D721Med (cell line): Measurements from ENCODE around the gene EZH2.

Experiments used
- DNase-seq: peaks from one replicate; pipeline ENCODE4 v3.0.0; 2011; ENCODE audit warnings: low spot score; ENCODE audit not compliant: insufficient read length
- FAIRE-seq: peaks from 2 replicates; lab custom pipeline; 2011; peaks lifted over from hg19 to GRCh38; lab: Jason Lieb, UNC
- TF ChIP-seq, protein P1 (sequence below): IDR thresholded peaks from 2 replicates; pipeline ENCODE4 v1.5.1; 2012; ENCODE audit warnings: mild to moderate bottlenecking, control low read depth; ENCODE audit not compliant: insufficient read depth; ENCODE audit errors: missing control alignments

Gene EZH2

DNA sequence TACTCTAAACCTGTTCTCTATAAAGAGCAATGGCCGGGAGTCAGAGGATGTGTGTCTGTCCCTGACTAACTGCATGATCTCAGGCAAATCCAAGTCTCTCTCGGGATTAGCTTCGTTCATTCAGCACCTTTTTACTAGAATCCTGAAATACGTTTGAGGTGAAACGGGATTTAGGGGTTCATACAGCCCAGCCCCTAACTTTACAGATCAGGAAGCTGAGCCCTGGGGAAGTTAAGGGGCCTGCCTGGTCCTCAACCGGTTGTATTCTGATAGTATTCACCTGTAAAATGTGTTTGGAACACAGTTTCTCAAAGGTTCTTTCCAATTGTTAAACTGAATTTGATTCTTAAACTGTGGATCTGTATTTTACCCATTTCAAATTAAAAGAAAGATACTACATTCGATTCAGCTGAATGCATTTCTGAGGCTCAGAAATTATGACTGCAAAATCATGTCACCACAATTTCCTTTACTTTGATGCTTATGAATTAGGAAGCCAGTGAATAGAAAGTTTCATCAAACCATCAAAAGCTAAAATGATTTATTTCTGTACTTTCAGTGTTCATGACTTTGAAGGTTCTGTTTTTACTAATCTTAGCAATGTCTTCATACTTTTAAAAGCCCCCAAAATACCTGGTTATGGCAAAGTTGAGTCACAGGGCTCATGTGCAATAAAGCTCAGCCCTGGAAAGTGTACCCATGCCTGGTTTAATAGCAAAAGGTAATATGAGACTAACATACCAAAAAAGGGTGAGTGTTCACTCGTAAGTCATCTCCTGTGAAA, 28.9 kb upstream of the EZH2 start:
- DNase-seq (no peak), FAIRE-seq (no peak)
- TF ChIP-seq, protein P1, sequence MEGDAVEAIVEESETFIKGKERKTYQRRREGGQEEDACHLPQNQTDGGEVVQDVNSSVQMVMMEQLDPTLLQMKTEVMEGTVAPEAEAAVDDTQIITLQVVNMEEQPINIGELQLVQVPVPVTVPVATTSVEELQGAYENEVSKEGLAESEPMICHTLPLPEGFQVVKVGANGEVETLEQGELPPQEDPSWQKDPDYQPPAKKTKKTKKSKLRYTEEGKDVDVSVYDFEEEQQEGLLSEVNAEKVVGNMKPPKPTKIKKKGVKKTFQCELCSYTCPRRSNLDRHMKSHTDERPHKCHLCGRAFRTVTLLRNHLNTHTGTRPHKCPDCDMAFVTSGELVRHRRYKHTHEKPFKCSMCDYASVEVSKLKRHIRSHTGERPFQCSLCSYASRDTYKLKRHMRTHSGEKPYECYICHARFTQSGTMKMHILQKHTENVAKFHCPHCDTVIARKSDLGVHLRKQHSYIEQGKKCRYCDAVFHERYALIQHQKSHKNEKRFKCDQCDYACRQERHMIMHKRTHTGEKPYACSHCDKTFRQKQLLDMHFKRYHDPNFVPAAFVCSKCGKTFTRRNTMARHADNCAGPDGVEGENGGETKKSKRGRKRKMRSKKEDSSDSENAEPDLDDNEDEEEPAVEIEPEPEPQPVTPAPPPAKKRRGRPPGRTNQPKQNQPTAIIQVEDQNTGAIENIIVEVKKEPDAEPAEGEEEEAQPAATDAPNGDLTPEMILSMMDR: no peak

DNA sequence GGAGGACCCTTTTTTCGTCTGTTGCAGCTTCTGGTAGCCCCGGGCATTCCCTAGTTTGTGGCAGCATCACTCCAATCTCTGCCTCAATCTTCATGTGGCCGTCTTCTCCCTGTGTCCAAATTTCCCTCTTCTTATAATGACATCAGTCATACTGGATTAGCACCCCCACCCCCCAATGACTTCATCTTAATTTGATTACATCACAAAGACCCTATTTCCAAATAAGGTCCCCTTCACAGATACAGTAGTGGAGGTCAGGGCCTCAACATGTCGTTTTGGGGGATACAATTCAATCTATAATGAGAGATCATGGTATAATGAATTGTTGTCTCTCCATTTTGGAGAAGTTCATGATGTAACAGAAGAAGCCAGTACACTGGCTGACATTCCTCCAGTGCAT, 28.1 kb upstream of the EZH2 start:
- FAIRE-seq: no peak
- TF ChIP-seq, protein P1: no peak
- DNase-seq: no peak

GRCh38 chr7:148911626-148912025, 27.5 kb upstream of the EZH2 start:
- no peak for DNase-seq
- TF ChIP-seq, protein P1: no peak
- no peak for FAIRE-seq

DNA sequence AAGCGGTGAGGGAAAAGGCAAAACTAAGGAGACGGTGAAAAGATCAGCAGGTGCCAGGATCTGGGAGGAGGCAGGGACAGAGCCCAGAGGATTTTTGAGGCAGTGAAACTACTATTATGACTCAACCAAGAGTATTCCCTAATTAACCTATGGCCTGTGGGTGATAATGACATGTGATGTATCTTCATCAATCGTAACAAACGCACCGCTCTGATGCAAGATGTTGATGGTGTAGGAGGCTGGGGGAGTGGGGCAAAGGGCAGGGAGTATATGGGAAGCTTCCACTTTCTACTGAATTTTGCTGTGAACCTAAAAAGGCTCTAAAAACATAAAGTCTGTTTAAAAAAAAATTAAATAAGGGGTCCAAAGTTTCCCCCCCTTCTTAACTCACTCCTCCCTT, 25.5 kb upstream of the EZH2 start:
- no peak for DNase-seq
- no peak for FAIRE-seq
- TF ChIP-seq, protein P1: no peak

- DNase-seq (no peak), FAIRE-seq (no peak)
- TF ChIP-seq, protein P1: no peak
These were observed 22.8 kb upstream of the EZH2 start for GRCh38 chr7:148906707-148907498.

- DNase-seq: no peak
- FAIRE-seq: no peak
- TF ChIP-seq, protein P1: no peak
These were observed 21.1 kb upstream of the EZH2 start for GRCh38 chr7:148905093-148905666.
